Measurements from ENCODE around the gene TECPR2.

Gene TECPR2

GRCh38 chr14:102544046-102544746, 181.5 kb downstream of the TECPR2 start:
- Histone ChIP-seq H3K27ac (replicated peaks) (no peak overlapping the region), H3K4me3 (replicated peaks; ENCODE audit: insufficient read depth, low read length) (no peak overlapping the region), H3K27me3 (ENCODE audit: insufficient read depth, poor library complexity, severe bottlenecking) (peaks cover 28% of the 10 kb centered on the region)
- TF ChIP-seq REST (IDR thresholded peaks at IDR 0.05; ENCODE audit: insufficient replicate concordance, low read depth) (no peak), SPI1 (IDR thresholded peaks at IDR 0.05; ENCODE audit: borderline replicate concordance, low read depth) (no peak), GABPA (IDR thresholded peaks at IDR 0.05; ENCODE audit: low read depth) (no peak), POLR2AphosphoS5 (IDR thresholded peaks at IDR 0.05; ENCODE audit: low read depth) (no peak)
- TF ChIP-seq, protein P1, sequence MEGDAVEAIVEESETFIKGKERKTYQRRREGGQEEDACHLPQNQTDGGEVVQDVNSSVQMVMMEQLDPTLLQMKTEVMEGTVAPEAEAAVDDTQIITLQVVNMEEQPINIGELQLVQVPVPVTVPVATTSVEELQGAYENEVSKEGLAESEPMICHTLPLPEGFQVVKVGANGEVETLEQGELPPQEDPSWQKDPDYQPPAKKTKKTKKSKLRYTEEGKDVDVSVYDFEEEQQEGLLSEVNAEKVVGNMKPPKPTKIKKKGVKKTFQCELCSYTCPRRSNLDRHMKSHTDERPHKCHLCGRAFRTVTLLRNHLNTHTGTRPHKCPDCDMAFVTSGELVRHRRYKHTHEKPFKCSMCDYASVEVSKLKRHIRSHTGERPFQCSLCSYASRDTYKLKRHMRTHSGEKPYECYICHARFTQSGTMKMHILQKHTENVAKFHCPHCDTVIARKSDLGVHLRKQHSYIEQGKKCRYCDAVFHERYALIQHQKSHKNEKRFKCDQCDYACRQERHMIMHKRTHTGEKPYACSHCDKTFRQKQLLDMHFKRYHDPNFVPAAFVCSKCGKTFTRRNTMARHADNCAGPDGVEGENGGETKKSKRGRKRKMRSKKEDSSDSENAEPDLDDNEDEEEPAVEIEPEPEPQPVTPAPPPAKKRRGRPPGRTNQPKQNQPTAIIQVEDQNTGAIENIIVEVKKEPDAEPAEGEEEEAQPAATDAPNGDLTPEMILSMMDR (IDR thresholded peaks at IDR 0.05; ENCODE audit: insufficient read depth, low read length): no peak
- no peak for DNase-seq (ENCODE audit: low read depth in 1 of 2, low spot score in 1 of 2)

DNA sequence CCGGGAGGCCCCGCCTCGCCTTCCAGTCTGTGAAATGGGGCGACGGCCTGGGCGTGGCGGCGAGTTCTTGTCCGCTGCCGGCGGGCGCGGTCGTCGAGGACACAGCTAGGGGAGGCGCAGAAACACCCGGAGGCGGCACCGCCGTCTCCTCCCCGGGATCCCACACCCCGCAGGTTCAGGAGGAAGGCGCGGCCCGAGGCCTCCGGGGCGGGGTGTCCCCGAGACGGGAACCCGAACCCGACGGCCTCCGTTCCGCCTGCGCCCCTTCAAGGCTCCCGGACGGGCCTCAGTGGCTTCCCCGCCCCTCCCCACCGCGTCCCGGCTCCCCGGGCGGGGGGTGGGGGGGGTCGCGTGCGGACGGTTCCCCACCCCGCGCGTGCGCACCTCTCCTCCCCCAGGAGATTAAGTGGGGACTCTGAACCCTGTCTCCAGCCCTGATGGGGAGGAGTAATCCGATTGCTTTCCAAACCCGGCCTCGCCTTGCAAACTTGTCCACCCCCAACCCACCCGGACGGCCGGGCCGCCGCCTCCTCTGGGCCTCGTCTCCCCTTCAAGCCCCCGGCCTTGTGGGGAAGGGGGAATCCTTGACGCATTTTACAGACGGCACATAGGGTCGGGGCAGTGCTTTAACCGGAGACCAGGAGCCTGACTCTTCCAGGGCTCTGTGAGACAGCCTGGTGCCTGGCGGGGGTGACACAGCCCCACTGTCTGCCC, 182.2 kb downstream of the TECPR2 start:
- Histone ChIP-seq H3K4me3 (replicated peaks; ENCODE audit: insufficient read depth, low read length) (no peak overlapping the region), H3K27me3 (ENCODE audit: insufficient read depth, poor library complexity, severe bottlenecking) (peaks cover 28% of the 10 kb centered on the region), H3K27ac (replicated peaks) (no peak overlapping the region)
- DNase-seq (ENCODE audit: low read depth in 1 of 2, low spot score in 1 of 2): no peak
- no peak for TF ChIP-seq POLR2AphosphoS5 (IDR thresholded peaks at IDR 0.05; ENCODE audit: low read depth)

DNA sequence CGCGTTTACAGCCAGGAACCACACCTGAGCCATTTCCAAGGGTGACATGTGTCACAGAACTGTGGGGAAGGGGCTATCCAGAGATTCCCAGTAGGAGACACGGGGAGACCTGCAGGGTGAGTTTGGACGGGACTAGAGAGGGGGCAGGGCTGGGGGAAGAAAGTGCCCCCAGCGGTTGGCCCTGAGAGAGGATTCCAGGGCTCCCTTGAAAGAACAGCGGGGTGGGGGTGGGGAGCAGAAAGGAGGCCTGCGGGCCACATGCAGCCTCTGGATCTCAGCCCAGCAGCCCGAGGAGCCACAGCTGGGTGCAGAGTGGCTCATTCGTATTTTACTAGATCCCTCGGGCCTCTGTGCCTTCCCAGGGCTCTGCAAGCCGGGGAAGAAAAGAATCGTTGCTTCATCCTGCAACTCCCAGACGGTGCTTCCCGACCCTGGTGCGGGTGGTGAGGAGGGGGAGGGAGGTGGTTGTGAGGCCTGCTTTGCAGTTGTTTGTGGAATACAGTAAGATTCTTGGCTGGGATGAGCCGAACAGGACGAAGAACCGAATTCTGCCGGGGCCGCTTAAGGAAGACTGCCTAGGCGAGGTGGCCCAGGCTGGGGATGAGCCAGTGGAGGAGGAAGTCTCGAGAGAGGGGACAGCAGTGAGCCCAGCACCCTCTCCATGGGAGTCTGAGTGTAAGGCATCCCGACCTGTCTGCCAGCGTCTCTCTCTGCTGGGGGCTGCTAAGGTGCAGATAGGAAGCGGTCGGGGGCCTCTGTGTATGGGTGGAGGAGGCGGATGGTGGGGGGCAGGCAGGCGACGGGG, 182.9 kb downstream of the TECPR2 start:
- H3K27ac ChIP-seq (replicated peaks): no peak overlapping the region

More for the DNA sequence above, 182.9 kb downstream of the TECPR2 start:
- no peak for TF ChIP-seq SPI1 (IDR thresholded peaks at IDR 0.05; ENCODE audit: borderline replicate concordance, low read depth)
- TF ChIP-seq, protein P1 (IDR thresholded peaks at IDR 0.05; ENCODE audit: insufficient read depth, low read length): no peak
- TF ChIP-seq POLR2AphosphoS5 (IDR thresholded peaks at IDR 0.05; ENCODE audit: low read depth): no peak
- TF ChIP-seq GABPA (IDR thresholded peaks at IDR 0.05; ENCODE audit: low read depth): no peak
- TF ChIP-seq REST (IDR thresholded peaks at IDR 0.05; ENCODE audit: insufficient replicate concordance, low read depth): no peak
- DNase-seq (ENCODE audit: low read depth in 1 of 2, low spot score in 1 of 2): no peak
- Histone ChIP-seq H3K4me3 (replicated peaks; ENCODE audit: insufficient read depth, low read length) (no peak overlapping the region), H3K27me3 (ENCODE audit: insufficient read depth, poor library complexity, severe bottlenecking) (peaks cover 28% of the 10 kb centered on the region)
